Activated CD8-positive, alpha-beta T cell treated with anti-CD3 and anti-CD28 coated beads for 36 hours (primary cell): Measurements from ENCODE around the gene KRTAP5-4. TPM values are rescaled to one million over a fixed set of nuclear protein-coding genes. Genes with fewer than 3 reads are reported as not detected.

Experiments used
- ATAC-seq: fragments of 200-7000 bp; cut with Tn5 transposase; one replicate; pipeline ENCODE4 v1.10.0; 2021; ENCODE audit warnings: mild to moderate bottlenecking, moderate library complexity
- CTCF ChIA-PET: fragments of 350-600 bp; sonication (Branson Sonifier 250); formaldehyde crosslinking; loops from one replicate; lab custom pipeline; 2021; ENCODE audit warnings: antibody characterized with exemption; lab: Charles Lee
- POLR2A ChIA-PET: fragments of 350-600 bp; sonication (Branson Sonifier 250); formaldehyde crosslinking; loops from one replicate; lab custom pipeline; 2021; ENCODE audit warnings: antibody characterized with exemption; lab: Charles Lee
- DNase-seq: peaks from one replicate; pipeline ENCODE4 v3.0.0-alpha.2; 2020
- H3K27ac Mint-ChIP-seq: one replicate; pipeline ENCODE4 v1.8.0; 2021; ENCODE audit warnings: mild to moderate bottlenecking, mixed read lengths
- H3K27me3 Mint-ChIP-seq: one replicate; pipeline ENCODE4 v1.8.0; 2021; ENCODE audit warnings: mixed read lengths
- H3K36me3 Mint-ChIP-seq: one replicate; pipeline ENCODE4 v1.8.0; 2021; ENCODE audit warnings: low read depth, mixed read lengths
- H3K4me1 Mint-ChIP-seq: one replicate; pipeline ENCODE4 v1.8.0; 2021; ENCODE audit warnings: low read depth, mixed read lengths
- H3K4me3 Mint-ChIP-seq: one replicate; pipeline ENCODE4 v1.8.0; 2021; ENCODE audit warnings: mild to moderate bottlenecking, moderate library complexity, mixed read lengths
- H3K9me3 Mint-ChIP-seq: one replicate; pipeline ENCODE4 v1.8.0; 2021; ENCODE audit warnings: mixed read lengths
- CTCF ChIP-seq: fragments of 200-600 bp; IDR thresholded peaks from one replicate; pipeline ENCODE4 v1.8.0; 2022; ENCODE audit warnings: antibody characterized with exemption, mild to moderate bottlenecking
- intact Hi-C: fragments of 100-400 bp; cut with micrococcal nuclease; formaldehyde crosslinking; loops from one replicate; pipeline ENCODE4 v1.10.0; 2022
- total RNA-seq, 2 experiments: library from RNA; stranded (reverse); gene quantifications; one replicate each; pipeline ENCODE4 v1.2.3, GENCODE V29; 2021

Gene KRTAP5-4
- total RNA-seq, 2 experiments from 2014 or later, result not detected

GRCh38 chr11:1652026-1652425 is 30.1 kb upstream of the KRTAP5-4 start:
- no peak overlapping the region for H3K27ac Mint-ChIP-seq
- H3K4me1 Mint-ChIP-seq, result no peaks in the 10 kb centered on the region
- ATAC-seq (no peak), DNase-seq (no peak)
- no peaks in the 10 kb centered on the region for H3K9me3 Mint-ChIP-seq
- no peaks in the 10 kb centered on the region for H3K36me3 Mint-ChIP-seq
- H3K27me3 Mint-ChIP-seq, result peaks cover 14% of the 10 kb centered on the region
- intact Hi-C loops, result loop anchor here (5.0 kb wide), 1 partner anchor 175 kb away; no protein-coding TSS in a partner anchor
- no peak overlapping the region for H3K4me3 Mint-ChIP-seq
- ChIA-PET POLR2A (interaction anchor here (1.0 kb wide), 1 partner anchor 181 kb away, joined by 3 read pairs; no protein-coding TSS in a partner anchor), CTCF (interaction anchor here (0.6 to 7.4 kb wide), 65 partner anchors 11 to 510 kb away, joined by 3 to 95 read pairs (median 5); partner anchors contain the start of genes KRTAP5-5 and SYT8)
- no peak for TF ChIP-seq CTCF

- CTCF ChIA-PET, result interaction anchor here (0.6 to 7.4 kb wide), 5 partner anchors 11 to 181 kb away, joined by 3 to 86 read pairs (median 11); no protein-coding TSS in a partner anchor
- H3K36me3 Mint-ChIP-seq, result no peaks in the 10 kb centered on the region
Observed at GRCh38 chr11:1651411-1651980, 29.6 kb upstream of the KRTAP5-4 start.

GRCh38 chr11:1650918-1651262 is 29.0 kb upstream of the KRTAP5-4 start:
- Mint-ChIP-seq H3K4me3 (no peak overlapping the region), H3K27me3 (peaks cover 14% of the 10 kb centered on the region), H3K27ac (no peak overlapping the region), H3K36me3 (no peaks in the 10 kb centered on the region), H3K9me3 (no peaks in the 10 kb centered on the region), H3K4me1 (no peaks in the 10 kb centered on the region)
- CTCF ChIA-PET, result interaction anchor here (1.0 to 7.4 kb wide), 5 partner anchors 10 to 500 kb away, joined by 3 to 86 read pairs (median 7); no protein-coding TSS in a partner anchor
- intact Hi-C loops, result loop anchor here (5.0 kb wide), 1 partner anchor 176 kb away; no protein-coding TSS in a partner anchor
- no peak for TF ChIP-seq CTCF
- DNase-seq, result no peak
- POLR2A ChIA-PET, result no interaction called here
- no peak for ATAC-seq

More at GRCh38 chr11:1651411-1651980, 29.6 kb upstream of the KRTAP5-4 start:
- no peak for ATAC-seq
- Mint-ChIP-seq H3K27ac (no peak overlapping the region), H3K4me3 (no peak overlapping the region), H3K4me1 (no peaks in the 10 kb centered on the region), H3K9me3 (no peaks in the 10 kb centered on the region), H3K27me3 (peaks cover 14% of the 10 kb centered on the region)
- DNase-seq, result no peak
- intact Hi-C loops, result loop anchor here (5.0 kb wide), 1 partner anchor 176 kb away; no protein-coding TSS in a partner anchor
- TF ChIP-seq CTCF, result no peak
- POLR2A ChIA-PET, result no interaction called here

GRCh38 chr11:1650034-1650917 is 28.3 kb upstream of the KRTAP5-4 start:
- Mint-ChIP-seq H3K36me3 (no peaks in the 10 kb centered on the region), H3K27me3 (peaks cover 10% of the 10 kb centered on the region), H3K27ac (no peak overlapping the region), H3K4me3 (no peak overlapping the region), H3K4me1 (no peaks in the 10 kb centered on the region), H3K9me3 (no peaks in the 10 kb centered on the region)
- POLR2A ChIA-PET, result no interaction called here
- intact Hi-C loops, result loop anchor here (5.0 kb wide), 1 partner anchor 177 kb away; no protein-coding TSS in a partner anchor
- ATAC-seq, result no peak
- CTCF ChIA-PET, result interaction anchor here (0.6 to 7.4 kb wide), 6 partner anchors 10 to 501 kb away, joined by 3 to 86 read pairs (median 5); no protein-coding TSS in a partner anchor
- no peak for TF ChIP-seq CTCF
- no peak for DNase-seq
